ENCODE results near the gene R3HDML.

Gene R3HDML

DNA sequence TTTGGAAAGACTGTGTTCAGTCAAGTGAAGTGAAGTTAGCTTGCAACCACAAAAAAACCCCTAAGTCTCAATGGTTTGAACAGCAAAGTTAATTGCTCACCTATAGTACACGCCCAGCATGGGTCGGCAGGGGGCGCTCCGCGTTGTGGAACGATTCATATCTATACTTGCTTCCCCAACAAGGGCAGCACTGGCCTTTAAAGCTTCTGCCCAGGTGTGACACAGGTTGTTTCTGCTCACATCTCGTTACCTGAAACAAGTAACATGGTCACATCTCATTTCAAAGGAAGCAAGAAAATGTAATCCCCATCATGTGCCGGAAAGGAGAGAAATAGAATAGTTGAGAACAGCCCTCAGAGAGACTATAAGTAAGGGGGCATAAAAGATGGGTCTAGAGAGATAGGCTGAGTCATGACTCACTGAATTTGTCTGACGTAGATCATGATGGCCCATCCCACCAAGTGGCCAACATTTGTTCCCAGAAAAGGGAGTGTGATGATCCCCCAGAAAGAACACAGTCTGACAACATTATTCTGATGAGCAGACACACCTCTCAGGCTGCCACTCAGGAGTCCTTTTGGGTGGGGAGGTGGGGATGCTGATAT lies 47.7 kb downstream of the R3HDML start:
- H3K4me3 ChIP-seq (IDR thresholded peaks at IDR 0.05; ENCODE audit: insufficient read depth, low read depth, low read length): no peak overlapping the region
- no peaks in the 10 kb centered on the region for H3K79me2 ChIP-seq (ENCODE audit: insufficient read depth, low read depth)
- H4K20me1 ChIP-seq (ENCODE audit: insufficient read depth): no peaks in the 10 kb centered on the region
- no peaks in the 10 kb centered on the region; the same call in 1 of the 2 replicates for H3K27me3 ChIP-seq (ENCODE audit: insufficient read depth, low read depth)
- H3K9ac ChIP-seq: no peak overlapping the region
- H3K4me1 ChIP-seq (ENCODE audit: low read depth, poor library complexity, severe bottlenecking): peaks cover 7% of the 10 kb centered on the region
- TF ChIP-seq, protein P1, sequence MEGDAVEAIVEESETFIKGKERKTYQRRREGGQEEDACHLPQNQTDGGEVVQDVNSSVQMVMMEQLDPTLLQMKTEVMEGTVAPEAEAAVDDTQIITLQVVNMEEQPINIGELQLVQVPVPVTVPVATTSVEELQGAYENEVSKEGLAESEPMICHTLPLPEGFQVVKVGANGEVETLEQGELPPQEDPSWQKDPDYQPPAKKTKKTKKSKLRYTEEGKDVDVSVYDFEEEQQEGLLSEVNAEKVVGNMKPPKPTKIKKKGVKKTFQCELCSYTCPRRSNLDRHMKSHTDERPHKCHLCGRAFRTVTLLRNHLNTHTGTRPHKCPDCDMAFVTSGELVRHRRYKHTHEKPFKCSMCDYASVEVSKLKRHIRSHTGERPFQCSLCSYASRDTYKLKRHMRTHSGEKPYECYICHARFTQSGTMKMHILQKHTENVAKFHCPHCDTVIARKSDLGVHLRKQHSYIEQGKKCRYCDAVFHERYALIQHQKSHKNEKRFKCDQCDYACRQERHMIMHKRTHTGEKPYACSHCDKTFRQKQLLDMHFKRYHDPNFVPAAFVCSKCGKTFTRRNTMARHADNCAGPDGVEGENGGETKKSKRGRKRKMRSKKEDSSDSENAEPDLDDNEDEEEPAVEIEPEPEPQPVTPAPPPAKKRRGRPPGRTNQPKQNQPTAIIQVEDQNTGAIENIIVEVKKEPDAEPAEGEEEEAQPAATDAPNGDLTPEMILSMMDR (conservative IDR thresholded peaks at IDR 0.05; ENCODE audit: low read depth, low read length): peak; percentile 98
- no peaks in the 10 kb centered on the region for H3K36me3 ChIP-seq (ENCODE audit: insufficient read depth)
- H3K4me2 ChIP-seq: no peak overlapping the region
- no peak overlapping the region for H3K27ac ChIP-seq
- no peak overlapping the region for H2AFZ ChIP-seq (ENCODE audit: low read depth)

DNA sequence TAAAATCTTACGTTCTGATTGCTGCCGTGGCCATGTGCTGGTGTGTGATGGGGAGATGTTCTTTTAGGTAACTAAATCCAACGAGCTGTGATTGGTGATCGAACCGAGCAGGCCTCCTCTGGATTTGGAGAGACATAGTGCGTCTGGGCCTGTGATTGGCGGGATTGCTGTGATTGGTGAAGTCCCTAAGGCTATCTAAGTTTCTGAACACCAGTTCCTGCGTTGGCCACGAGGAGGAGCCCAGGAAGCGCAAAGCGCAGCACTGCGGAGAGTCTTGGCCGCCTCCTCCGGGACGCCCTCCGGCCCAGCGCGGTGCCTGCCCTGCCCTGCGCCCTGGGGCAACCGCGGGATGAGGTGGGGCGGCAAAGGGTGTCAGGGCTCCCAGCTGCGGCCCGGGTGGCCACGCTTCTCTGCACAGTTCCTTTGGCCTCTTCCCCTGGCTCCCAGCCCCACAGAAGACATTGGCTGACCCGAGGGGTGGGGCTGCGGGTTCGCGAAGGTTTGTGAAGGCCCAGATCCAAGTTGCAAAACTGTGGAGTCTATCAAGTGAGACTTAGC lies 51.7 kb downstream of the R3HDML start:
- no peaks in the 10 kb centered on the region for H3K79me2 ChIP-seq (ENCODE audit: insufficient read depth, low read depth)
- H3K36me3 ChIP-seq (ENCODE audit: insufficient read depth): no peaks in the 10 kb centered on the region
- peak overlapping the region; percentile 56; the same call in 1 of the 2 replicates for H2AFZ ChIP-seq (ENCODE audit: low read depth)
- H3K4me2 ChIP-seq: peak overlapping the region; percentile 47; the same call in 1 of the 2 replicates
- H4K20me1 ChIP-seq (ENCODE audit: insufficient read depth): no peaks in the 10 kb centered on the region
- TF ChIP-seq, protein P1 (conservative IDR thresholded peaks at IDR 0.05; ENCODE audit: low read depth, low read length): peak; percentile 84
- no peak overlapping the region for H3K9ac ChIP-seq
- H3K4me1 ChIP-seq (ENCODE audit: low read depth, poor library complexity, severe bottlenecking): peaks cover 7% of the 10 kb centered on the region
- no peak overlapping the region for H3K27ac ChIP-seq
- no peaks in the 10 kb centered on the region; the same call in 1 of the 2 replicates for H3K27me3 ChIP-seq (ENCODE audit: insufficient read depth, low read depth)
- no peak overlapping the region for H3K4me3 ChIP-seq (IDR thresholded peaks at IDR 0.05; ENCODE audit: insufficient read depth, low read depth, low read length)

DNA sequence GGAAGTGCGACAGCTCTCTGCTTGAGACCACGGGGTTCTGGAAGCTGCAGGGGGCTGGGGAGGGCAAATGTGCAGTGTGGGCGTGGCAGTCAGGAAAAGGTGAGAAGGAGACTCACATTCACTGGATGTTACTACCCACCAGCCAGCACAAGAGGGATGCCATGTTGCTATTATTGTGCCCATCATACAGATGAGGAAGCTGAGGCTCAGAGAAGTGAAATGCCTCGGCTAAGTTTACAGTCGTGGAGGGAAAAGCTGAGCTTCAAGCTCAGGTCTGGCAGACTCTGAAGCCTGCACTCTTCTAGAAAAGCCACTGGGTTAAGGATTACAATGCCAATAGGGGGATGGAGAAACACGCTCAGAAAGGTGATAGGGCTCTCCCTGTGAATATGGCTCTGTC lies 53.0 kb downstream of the R3HDML start:
- Histone ChIP-seq H3K27ac (no peak overlapping the region), H3K9ac (no peak overlapping the region), H2AFZ (ENCODE audit: low read depth) (no peak overlapping the region), H3K79me2 (ENCODE audit: insufficient read depth, low read depth) (no peaks in the 10 kb centered on the region), H3K36me3 (ENCODE audit: insufficient read depth) (no peaks in the 10 kb centered on the region), H3K4me2 (no peak overlapping the region), H3K4me1 (ENCODE audit: low read depth, poor library complexity, severe bottlenecking) (peaks cover 7% of the 10 kb centered on the region), H4K20me1 (ENCODE audit: insufficient read depth) (no peaks in the 10 kb centered on the region), H3K4me3 (IDR thresholded peaks at IDR 0.05; ENCODE audit: insufficient read depth, low read depth, low read length) (no peak overlapping the region), H3K27me3 (ENCODE audit: insufficient read depth, low read depth) (no peaks in the 10 kb centered on the region; the same call in 1 of the 2 replicates)
- TF ChIP-seq, protein P1 (conservative IDR thresholded peaks at IDR 0.05; ENCODE audit: low read depth, low read length): no peak

DNA sequence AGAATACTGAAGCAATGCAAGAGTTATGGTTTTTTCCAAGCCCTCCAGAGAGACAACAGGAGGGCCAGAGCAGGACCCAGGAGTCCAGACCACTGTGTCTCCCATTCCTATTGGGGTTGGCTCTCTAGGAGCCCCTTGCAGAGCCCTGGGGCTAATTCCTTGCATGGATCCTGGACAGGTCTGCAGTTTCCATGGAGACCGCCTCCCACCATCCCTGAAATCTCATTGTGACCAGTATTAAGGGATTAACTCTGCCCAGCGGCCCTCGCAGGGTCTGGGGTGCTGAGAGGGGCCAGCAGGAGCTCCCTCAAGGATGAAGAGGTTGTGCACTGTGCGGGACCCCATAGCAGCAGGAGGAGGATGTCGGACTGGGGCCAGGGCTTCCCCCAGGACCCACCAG lies 53.4 kb downstream of the R3HDML start:
- TF ChIP-seq, protein P1 (conservative IDR thresholded peaks at IDR 0.05; ENCODE audit: low read depth, low read length): no peak
- Histone ChIP-seq H3K27ac (no peak overlapping the region), H3K27me3 (ENCODE audit: insufficient read depth, low read depth) (no peaks in the 10 kb centered on the region; the same call in 1 of the 2 replicates), H3K79me2 (ENCODE audit: insufficient read depth, low read depth) (no peaks in the 10 kb centered on the region), H3K9ac (no peak overlapping the region), H2AFZ (ENCODE audit: low read depth) (no peak overlapping the region), H4K20me1 (ENCODE audit: insufficient read depth) (no peaks in the 10 kb centered on the region), H3K4me1 (ENCODE audit: low read depth, poor library complexity, severe bottlenecking) (peaks cover 7% of the 10 kb centered on the region), H3K4me2 (no peak overlapping the region), H3K36me3 (ENCODE audit: insufficient read depth) (no peaks in the 10 kb centered on the region), H3K4me3 (IDR thresholded peaks at IDR 0.05; ENCODE audit: insufficient read depth, low read depth, low read length) (no peak overlapping the region)

Data from KMS-11 (cell line).